SK-N-SH treated with all-trans-retinoic acid at 6 μM for 48 hours (cell line): ENCODE data around the gene HIVEP3.

ENCODE experiments used
- ATAC-seq: fragments of 200-7000 bp; cut with Tn5 transposase; 3 replicates; pipeline ENCODE4 v1.9.1; 2020; ENCODE audit warnings: mild to moderate bottlenecking, moderate library complexity
- ARNTL ChIP-seq: fragments of 450-650 bp; formaldehyde crosslinking; IDR thresholded peaks from 2 replicates; pipeline ENCODE4 v1.5.0; 2020; ENCODE audit warnings: low read depth, mild to moderate bottlenecking, moderate library complexity, borderline replicate concordance
- BACH2 ChIP-seq: fragments of 250-450 bp; sonication (Bioruptor Pico); IDR thresholded peaks from 2 replicates; pipeline ENCODE4 v1.9.0; 2021; ENCODE audit warnings: mild to moderate bottlenecking, borderline replicate concordance
- CSDC2 ChIP-seq: fragments of 250-450 bp; sonication (Bioruptor Pico); IDR thresholded peaks from 2 replicates; pipeline ENCODE4 v1.5.0; 2020; ENCODE audit warnings: mild to moderate bottlenecking, moderate library complexity
- CSRNP3 ChIP-seq: fragments of 250-450 bp; sonication (Bioruptor Pico); IDR thresholded peaks from 2 replicates; pipeline ENCODE4 v1.5.1; 2021; ENCODE audit warnings: mild to moderate bottlenecking, moderate library complexity
- ESRRG ChIP-seq: fragments of 250-450 bp; sonication (Bioruptor Pico); IDR thresholded peaks from 2 replicates; pipeline ENCODE4 v1.6.1; 2021; ENCODE audit warnings: mild to moderate bottlenecking
- GLIS3 ChIP-seq: fragments of 250-450 bp; sonication (Bioruptor Pico); IDR thresholded peaks from 2 replicates; pipeline ENCODE4 v1.5.0; 2020; ENCODE audit warnings: mild to moderate bottlenecking, moderate library complexity
- ISL1 ChIP-seq: fragments of 250-450 bp; sonication (Bioruptor Pico); IDR thresholded peaks from 2 replicates; pipeline ENCODE4 v2.1.2; 2022; ENCODE audit warnings: mild to moderate bottlenecking, moderate library complexity
- OSR1 ChIP-seq: fragments of 250-450 bp; sonication (Bioruptor Pico); IDR thresholded peaks from 2 replicates; pipeline ENCODE4 v1.8.0; 2022; ENCODE audit warnings: moderate library complexity, mild to moderate bottlenecking, inconsistent platforms
- PATZ1 ChIP-seq: fragments of 250-450 bp; sonication (Bioruptor Pico); IDR thresholded peaks from 2 replicates; pipeline ENCODE4 v1.8.0; 2020; ENCODE audit warnings: mild to moderate bottlenecking, moderate library complexity, borderline replicate concordance
- POU6F1 ChIP-seq: fragments of 250-450 bp; sonication (Bioruptor Pico); IDR thresholded peaks from 2 replicates; pipeline ENCODE4 v1.8.0; 2021; ENCODE audit warnings: low read depth, mild to moderate bottlenecking, moderate library complexity, borderline replicate concordance
- PPARA ChIP-seq: fragments of 250-450 bp; sonication (Bioruptor Pico); IDR thresholded peaks from 2 replicates; pipeline ENCODE4 v1.5.0; 2020; ENCODE audit warnings: mild to moderate bottlenecking, borderline replicate concordance
- RARB ChIP-seq: fragments of 250-450 bp; sonication (Bioruptor Pico); IDR thresholded peaks from 2 replicates; pipeline ENCODE4 v1.8.0; 2021; ENCODE audit warnings: mild to moderate bottlenecking, moderate library complexity
- SNAI2 ChIP-seq: fragments of 250-450 bp; sonication (Bioruptor Pico); IDR thresholded peaks from 2 replicates; pipeline ENCODE4 v1.5.0; 2020; ENCODE audit warnings: mild to moderate bottlenecking, moderate library complexity
- TCF4 ChIP-seq: fragments of 250-450 bp; sonication (Bioruptor Pico); IDR thresholded peaks from 2 replicates; pipeline ENCODE4 v1.8.0; 2021; ENCODE audit warnings: mild to moderate bottlenecking, moderate library complexity, borderline replicate concordance
- TOX ChIP-seq: fragments of 250-450 bp; sonication (Bioruptor Pico); IDR thresholded peaks from 2 replicates; pipeline ENCODE4 v1.8.0; 2021; ENCODE audit warnings: mild to moderate bottlenecking, moderate library complexity, borderline replicate concordance
- TSHZ2 ChIP-seq: fragments of 250-450 bp; sonication (Bioruptor Pico); IDR thresholded peaks from 2 replicates; pipeline ENCODE4 v1.5.0; 2020; ENCODE audit warnings: mild to moderate bottlenecking, moderate library complexity
- ZC3H10 ChIP-seq: fragments of 250-450 bp; sonication (Bioruptor Pico); IDR thresholded peaks from 2 replicates; pipeline ENCODE4 v1.5.1; 2021; ENCODE audit warnings: mild to moderate bottlenecking, moderate library complexity
- ZFP3 ChIP-seq: fragments of 250-450 bp; sonication (Bioruptor Pico); IDR thresholded peaks from 2 replicates; pipeline ENCODE4 v1.5.0; 2020; ENCODE audit warnings: mild to moderate bottlenecking, moderate library complexity
- ZFP30 ChIP-seq: fragments of 450-650 bp; formaldehyde crosslinking; IDR thresholded peaks from 2 replicates; pipeline ENCODE4 v1.5.0; 2022; ENCODE audit warnings: mild to moderate bottlenecking, moderate library complexity
- ZNF565 ChIP-seq: fragments of 450-650 bp; formaldehyde crosslinking; conservative IDR thresholded peaks from 2 replicates; pipeline ENCODE4 v1.5.0; 2020; ENCODE audit warnings: low read depth, mild to moderate bottlenecking, moderate library complexity
- ZNF70 ChIP-seq: fragments of 450-650 bp; formaldehyde crosslinking; IDR thresholded peaks from 2 replicates; pipeline ENCODE4 v1.5.0; 2020; ENCODE audit warnings: mild to moderate bottlenecking, moderate library complexity
- ZNF8 ChIP-seq: fragments of 450-650 bp; formaldehyde crosslinking; IDR thresholded peaks from 2 replicates; pipeline ENCODE4 v1.5.0; 2020; ENCODE audit warnings: mild to moderate bottlenecking, moderate library complexity
- TF ChIP-seq, protein P1 (sequence below): fragments of 250-450 bp; sonication (Bioruptor Pico); IDR thresholded peaks from 2 replicates; pipeline ENCODE4 v1.5.1; 2020; ENCODE audit warnings: low read depth, mild to moderate bottlenecking, moderate library complexity

Gene HIVEP3

DNA sequence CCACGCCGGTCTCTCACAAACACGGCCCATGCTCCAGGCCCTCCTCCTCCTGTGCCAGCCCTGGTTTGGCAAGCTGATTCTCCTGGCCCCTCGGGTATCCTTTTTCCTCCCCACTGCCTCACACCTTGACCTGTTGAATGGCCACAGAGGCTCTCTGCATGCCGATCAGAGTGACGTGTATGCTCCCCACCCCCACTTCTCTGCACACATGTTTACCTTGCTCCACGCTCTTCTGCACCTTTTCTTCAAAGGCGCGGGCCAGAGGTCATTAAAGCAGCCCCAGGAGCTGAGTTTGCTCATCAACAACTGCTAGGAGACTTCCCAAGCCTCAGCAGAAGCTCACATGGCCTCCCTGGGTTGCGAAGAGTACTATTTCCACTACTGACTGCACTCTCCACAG, 295.0 kb downstream of the HIVEP3 start:
- ATAC-seq, result no peak
- no peak for TF ChIP-seq ZNF8 (CRISPR knock-in tag)
- no peak for TF ChIP-seq OSR1
- TF ChIP-seq, protein P1, sequence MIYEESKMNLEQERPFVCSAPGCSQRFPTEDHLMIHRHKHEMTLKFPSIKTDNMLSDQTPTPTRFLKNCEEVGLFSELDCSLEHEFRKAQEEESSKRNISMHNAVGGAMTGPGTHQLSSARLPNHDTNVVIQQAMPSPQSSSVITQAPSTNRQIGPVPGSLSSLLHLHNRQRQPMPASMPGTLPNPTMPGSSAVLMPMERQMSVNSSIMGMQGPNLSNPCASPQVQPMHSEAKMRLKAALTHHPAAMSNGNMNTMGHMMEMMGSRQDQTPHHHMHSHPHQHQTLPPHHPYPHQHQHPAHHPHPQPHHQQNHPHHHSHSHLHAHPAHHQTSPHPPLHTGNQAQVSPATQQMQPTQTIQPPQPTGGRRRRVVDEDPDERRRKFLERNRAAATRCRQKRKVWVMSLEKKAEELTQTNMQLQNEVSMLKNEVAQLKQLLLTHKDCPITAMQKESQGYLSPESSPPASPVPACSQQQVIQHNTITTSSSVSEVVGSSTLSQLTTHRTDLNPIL (CRISPR knock-in tag), result no peak
- no peak for TF ChIP-seq CSDC2 (CRISPR knock-in tag)
- no peak for TF ChIP-seq ZC3H10 (CRISPR knock-in tag)
- TF ChIP-seq ZFP30 (CRISPR knock-in tag), result no peak
- no peak for TF ChIP-seq GLIS3 (CRISPR knock-in tag)
- TF ChIP-seq BACH2 (CRISPR knock-in tag), result no peak
- no peak for TF ChIP-seq TSHZ2 (CRISPR knock-in tag)
- no peak for TF ChIP-seq TOX (CRISPR knock-in tag)
- TF ChIP-seq ESRRG (CRISPR knock-in tag), result no peak
- no peak for TF ChIP-seq CSRNP3
- TF ChIP-seq POU6F1 (CRISPR knock-in tag), result no peak
- no peak for TF ChIP-seq PPARA (CRISPR knock-in tag)
- TF ChIP-seq PATZ1 (CRISPR knock-in tag), result no peak

- TF ChIP-seq ZNF565 (CRISPR knock-in tag) (no peak), ARNTL (no peak), TCF4 (CRISPR knock-in tag) (no peak), ISL1 (CRISPR knock-in tag) (no peak), ZNF8 (CRISPR knock-in tag) (no peak), RARB (CRISPR knock-in tag) (no peak), ZC3H10 (CRISPR knock-in tag) (no peak), ZFP30 (CRISPR knock-in tag) (no peak), ZFP3 (CRISPR knock-in tag) (no peak), GLIS3 (CRISPR knock-in tag) (no peak), CSRNP3 (no peak), SNAI2 (no peak), TOX (CRISPR knock-in tag) (no peak), ESRRG (CRISPR knock-in tag) (no peak), ZNF70 (no peak), OSR1 (no peak), BACH2 (CRISPR knock-in tag) (no peak), POU6F1 (CRISPR knock-in tag) (no peak), CSDC2 (CRISPR knock-in tag) (no peak)
- TF ChIP-seq, protein P1 (CRISPR knock-in tag), result no peak
- no peak for ATAC-seq
Measured at GRCh38 chr1:41622859-41623732, 295.6 kb downstream of the HIVEP3 start.
